ENCODE measurements around the gene DMRTA1.

- TF ChIP-seq EZH2 (IDR thresholded peaks at IDR 0.05; ENCODE audit: borderline replicate concordance) = no peak
- TF ChIP-seq CTCF (IDR thresholded peaks at IDR 0.05; ENCODE audit: poor library complexity) = no peak
- no peak for TF ChIP-seq EZH2phosphoT487 (IDR thresholded peaks at IDR 0.05; ENCODE audit: low read depth, severe bottlenecking, unreplicated experiment)
These were observed 3.1 kb downstream of the DMRTA1 start for GRCh38 chr9:22449719-22450118.

All from hepatocyte (in vitro differentiated cells).